NCI-H69 (cell line): ENCODE data around the gene CSMD2.
"Not testable (repeated sequence)": the region's sequence is repeated elsewhere in the genome, so short reads cannot be mapped to it uniquely, and the experiment has no call there.

ENCODE experiments used
- DNase-seq: peaks from one replicate; lab custom pipeline; 2025; lab: John Stamatoyannopoulos, UW

Gene CSMD2

GRCh38 chr1:34164771-34165391 lies at the start of gene CSMD2:
Gene CSMD2, minus strand, starts transcription at chr1:34165230. Its CDS starts 133 bp downstream, at chr1:34165097.
- DNase-seq: peak; percentile 36

GRCh38 chr1:34213956-34214355 lies 48.9 kb upstream of the CSMD2 start:
- no peak for DNase-seq

- no peak for DNase-seq
These were observed 47.6 kb upstream of the CSMD2 start for GRCh38 chr1:34212673-34213072.

- no peak for DNase-seq
These were observed 34.9 kb upstream of the CSMD2 start for GRCh38 chr1:34199927-34200326.

GRCh38 chr1:34192621-34193020 lies 27.6 kb upstream of the CSMD2 start:
- DNase-seq: no peak

GRCh38 chr1:34190692-34191091 lies 25.7 kb upstream of the CSMD2 start:
- no peak for DNase-seq

DNA sequence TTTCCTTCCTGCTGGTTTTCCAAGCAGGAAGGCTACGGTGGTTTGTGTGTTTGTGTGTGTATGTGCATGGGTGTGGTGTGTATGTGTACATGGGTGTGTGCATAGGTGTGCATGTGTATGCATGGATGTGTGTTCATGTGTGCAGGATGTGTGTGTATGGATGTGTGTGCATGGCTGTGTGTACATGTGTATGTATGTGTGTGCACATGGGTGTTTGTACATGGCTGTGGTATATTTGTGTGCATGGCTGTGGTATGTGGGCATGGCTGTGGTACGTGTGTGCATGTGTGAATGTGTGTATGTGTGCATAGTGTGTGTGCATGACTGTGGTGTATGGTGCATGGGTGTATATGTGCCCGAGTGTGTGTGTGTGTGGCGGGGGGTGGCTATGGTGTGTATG lies 24.0 kb upstream of the CSMD2 start:
- no peak for DNase-seq

- DNase-seq: no peak
These were observed 23.4 kb upstream of the CSMD2 start for GRCh38 chr1:34188418-34188817.

- no peak for DNase-seq
These were observed 21.9 kb upstream of the CSMD2 start for GRCh38 chr1:34186741-34187494.

DNA sequence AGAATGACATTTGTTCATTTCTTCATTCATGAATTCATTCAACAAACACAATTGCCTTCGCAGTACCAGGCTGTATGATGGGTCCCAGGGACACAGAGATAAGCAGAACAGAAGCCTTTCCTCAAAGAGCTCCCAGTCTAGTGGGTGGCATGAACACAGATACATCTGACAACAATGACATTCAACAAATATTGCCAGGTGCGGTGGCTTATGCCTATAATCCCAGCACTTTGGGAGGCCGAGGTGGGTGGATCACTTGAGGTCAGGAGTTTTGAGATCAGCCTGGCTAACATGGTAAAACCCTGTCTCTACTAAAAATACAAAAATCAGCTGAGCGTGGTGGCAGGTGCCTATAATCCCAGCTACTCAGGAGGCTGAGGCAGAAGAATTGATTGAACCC lies 18.4 kb upstream of the CSMD2 start:
- DNase-seq: not testable (repeated sequence)

- no peak for DNase-seq
These were observed 13.0 kb upstream of the CSMD2 start for GRCh38 chr1:34178072-34178471.

- DNase-seq: no peak
These were observed 12.0 kb upstream of the CSMD2 start, which contains the start of gene C1orf94 for GRCh38 chr1:34176830-34177603. Gene C1orf94, plus strand, starts transcription at chr1:34176907. Its CDS starts 883 bp downstream, at chr1:34177790.

- DNase-seq: no peak
These were observed 10.7 kb upstream of the CSMD2 start for GRCh38 chr1:34175744-34176143.

DNA sequence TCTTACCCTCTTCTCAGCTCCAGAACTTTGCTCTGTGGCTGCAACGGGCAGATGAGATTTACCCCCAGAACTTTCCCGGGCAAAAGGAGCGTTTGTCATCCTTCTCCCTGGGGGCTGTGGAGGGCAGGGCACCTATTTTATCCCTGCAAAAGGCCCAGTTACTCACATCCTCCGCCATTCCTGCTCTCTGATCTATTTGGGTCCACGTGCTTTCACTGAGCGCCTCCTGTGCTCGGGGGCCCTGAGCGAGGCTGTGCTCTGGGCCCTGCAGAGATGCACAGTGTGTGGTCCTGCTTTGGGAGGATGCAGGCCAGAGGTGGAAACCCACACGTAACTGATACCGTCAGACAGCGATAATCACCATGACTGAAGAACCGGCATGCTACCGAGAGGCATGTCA lies 2.4 kb upstream of the CSMD2 start:
- DNase-seq: no peak

- DNase-seq: no peak
These were observed 1.8 kb upstream of the CSMD2 start for GRCh38 chr1:34166625-34167361.

- DNase-seq: no peak
These were observed 1.2 kb upstream of the CSMD2 start for GRCh38 chr1:34166191-34166624.

- DNase-seq: no peak
These were observed 442 bp upstream of the CSMD2 start for GRCh38 chr1:34165422-34165921.

- DNase-seq: peak; percentile 6
These were observed 968 bp downstream of the CSMD2 start for GRCh38 chr1:34163792-34164731.

DNA sequence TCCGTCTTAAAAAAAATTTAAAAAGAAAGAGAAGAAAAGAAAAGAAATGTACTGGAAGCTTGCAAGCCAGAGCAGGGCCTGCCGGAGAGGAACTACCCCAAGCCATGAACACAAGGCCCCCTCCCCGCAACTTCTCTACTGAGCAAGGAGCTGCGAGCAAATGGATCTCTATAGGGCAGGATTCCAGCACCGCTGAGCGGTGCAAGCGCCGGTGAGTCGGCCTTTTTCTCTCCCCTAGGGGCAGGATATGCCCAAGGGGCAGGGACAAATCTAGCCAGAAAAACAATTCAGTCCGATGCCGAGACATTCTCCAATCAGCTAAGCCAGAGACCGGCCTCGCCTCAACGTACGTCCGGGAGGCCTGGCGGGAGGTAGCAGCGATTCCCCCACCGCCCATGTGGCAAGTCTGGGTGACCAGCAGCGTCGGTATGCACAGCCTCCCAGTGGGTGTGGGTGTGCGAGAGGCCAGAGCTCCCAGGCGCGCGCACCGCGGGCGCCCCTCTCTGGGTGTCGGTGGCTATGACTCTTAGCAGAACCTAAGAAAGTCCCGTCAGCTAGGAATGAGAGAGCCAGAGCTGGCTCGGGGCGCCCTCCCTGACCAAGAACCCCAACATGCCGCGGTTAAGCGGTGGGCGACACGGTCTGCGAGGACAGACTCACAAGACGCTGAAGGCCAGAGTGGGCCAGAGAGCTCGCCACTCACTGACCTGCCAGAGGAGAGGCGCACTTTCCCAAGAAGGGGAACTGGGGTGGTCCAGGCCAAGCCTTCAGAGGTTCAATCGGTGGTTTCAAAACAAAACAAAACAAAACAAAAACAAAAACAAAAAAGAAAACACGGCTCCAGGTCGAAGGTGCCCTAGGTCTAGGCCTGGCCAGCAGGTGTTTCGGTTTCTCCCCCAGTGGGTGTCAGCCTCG lies 1.9 kb downstream of the CSMD2 start:
- DNase-seq: peak; percentile 62

DNA sequence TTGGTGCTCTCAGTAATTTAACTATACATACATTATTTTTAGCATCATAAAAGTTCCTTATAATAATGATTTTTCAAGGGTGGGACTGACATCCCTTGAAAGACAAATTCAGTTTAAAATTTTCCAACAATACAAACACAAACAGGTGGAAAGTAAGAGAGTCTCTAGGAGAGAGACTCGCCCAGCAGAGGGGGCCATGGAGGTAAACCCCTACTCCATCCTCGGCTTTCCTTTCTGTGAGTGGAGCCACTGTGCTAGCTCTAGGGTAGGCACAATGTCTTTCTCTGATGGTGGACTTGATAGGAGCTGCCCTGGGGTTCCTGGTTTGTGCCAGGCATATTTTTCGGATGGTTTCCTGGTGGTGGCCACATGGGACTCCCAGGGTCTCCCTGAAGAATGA lies 8.3 kb downstream of the CSMD2 start:
- DNase-seq: no peak
